GM18505 (cell line): ENCODE data around the gene RHOH.
"Not testable (repeated sequence)": the region's sequence is repeated elsewhere in the genome, so short reads cannot be mapped to it uniquely, and the experiment has no call there.

Source experiments
- ATAC-seq: cut with Tn5 transposase; IDR thresholded peaks from one replicate; pipeline ENCODE4 v1.9.1; 2021; ENCODE audit not compliant: unreplicated experiment
- POLR2A ChIP-seq: IDR thresholded peaks from 4 replicates; pipeline ENCODE4 v1.6.1; 2011; ENCODE audit warnings: borderline replicate concordance; ENCODE audit not compliant: insufficient read depth, insufficient read length; ENCODE audit errors: extremely low read depth

The RHOH gene

DNA sequence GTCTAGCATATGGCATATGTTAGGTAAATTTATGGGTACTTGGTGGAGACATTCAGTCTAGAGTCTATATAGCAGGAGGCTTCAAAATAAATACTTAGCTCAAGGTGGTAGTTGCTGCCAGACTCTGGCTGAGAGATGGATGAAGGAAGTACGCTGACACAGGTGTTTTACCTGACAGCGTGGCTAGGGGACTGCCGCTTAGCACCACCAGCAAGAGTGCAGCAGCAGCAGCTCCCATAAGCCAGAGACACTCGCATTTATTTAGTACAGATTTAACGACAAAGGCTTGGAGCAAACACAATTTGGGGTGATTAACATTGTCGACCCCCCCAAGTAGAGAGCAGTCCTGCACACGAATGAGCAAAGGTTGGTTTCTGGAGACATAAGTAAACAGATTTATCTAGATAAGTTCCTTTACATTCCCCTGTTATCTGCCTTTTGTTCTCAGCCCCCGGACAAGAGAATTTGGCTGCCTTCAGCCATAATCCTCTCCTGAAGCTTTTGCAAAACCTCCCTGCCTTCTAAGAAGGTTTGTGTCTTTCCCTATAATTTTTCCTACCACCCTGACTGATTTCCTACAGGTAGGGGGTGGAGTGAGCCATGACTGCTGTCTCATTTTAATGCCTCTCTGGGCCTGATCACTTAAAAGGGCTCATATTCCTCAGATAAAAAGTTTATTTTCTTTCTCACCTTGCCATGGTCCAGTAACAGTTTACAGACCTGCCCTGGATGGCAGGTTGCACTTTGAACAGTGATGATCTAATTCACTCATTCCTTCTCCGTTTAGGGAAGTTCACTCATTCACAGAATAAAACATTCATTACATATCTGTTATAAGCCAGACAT, 64.6 kb downstream of the RHOH start:
- TF ChIP-seq POLR2A = no peak
- no peak for ATAC-seq

- ATAC-seq = no peak
- no peak for TF ChIP-seq POLR2A
Observed at GRCh38 chr4:40262077-40262528, 65.3 kb downstream of the RHOH start.

GRCh38 chr4:40262861-40263260, 66.0 kb downstream of the RHOH start:
- no peak for TF ChIP-seq POLR2A
- no peak for ATAC-seq

GRCh38 chr4:40264497-40264896, 67.7 kb downstream of the RHOH start:
- no peak for ATAC-seq
- TF ChIP-seq POLR2A = no peak

DNA sequence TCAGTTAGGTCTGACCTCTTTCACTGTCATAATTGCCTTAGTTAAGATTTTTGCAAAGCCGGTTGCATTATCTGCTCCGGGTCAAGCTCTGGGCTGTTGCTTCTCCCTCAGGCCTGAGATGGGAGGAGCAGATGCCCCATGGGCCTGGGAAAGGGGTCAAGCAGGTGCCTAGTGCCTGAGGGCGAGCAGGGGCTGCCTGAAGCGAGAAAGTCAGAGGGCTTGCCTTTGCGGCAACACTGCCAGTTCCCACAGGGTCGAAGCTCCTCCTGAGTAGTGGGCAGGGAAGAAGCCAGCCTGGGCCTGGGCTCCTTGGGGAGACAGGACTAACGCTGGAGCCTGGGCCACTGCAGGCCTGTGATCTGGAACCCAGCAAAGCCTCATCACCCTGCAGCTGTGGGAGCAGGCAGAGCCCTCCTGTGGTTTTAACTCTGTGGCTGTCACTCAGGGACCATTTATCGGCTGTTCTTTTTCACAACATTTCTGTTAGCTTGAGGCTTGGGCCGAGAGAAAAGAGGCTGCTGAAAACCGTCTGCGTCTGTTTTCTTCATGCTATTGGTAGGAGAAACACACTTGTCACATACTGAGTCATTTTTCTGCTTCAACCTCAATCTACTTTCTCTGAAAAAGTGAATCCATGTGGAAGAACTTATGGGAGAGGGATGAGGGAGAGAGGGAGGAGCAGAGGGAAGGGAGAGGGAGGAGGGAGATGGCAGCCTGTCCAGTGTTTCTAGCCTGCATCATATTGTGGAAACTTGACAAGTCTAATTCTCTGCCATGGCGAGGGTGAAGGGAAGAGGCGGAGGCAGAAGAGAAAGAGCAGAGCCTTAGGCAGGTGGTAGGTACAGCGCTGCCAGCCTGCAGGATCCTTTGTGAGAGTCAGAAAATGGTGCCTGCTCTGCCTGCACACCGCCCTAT, 68.4 kb downstream of the RHOH start:
- ATAC-seq = no peak

GRCh38 chr4:40265910-40266274, 69.1 kb downstream of the RHOH start:
- no peak for TF ChIP-seq POLR2A
- no peak for ATAC-seq

More for the DNA sequence above, 68.4 kb downstream of the RHOH start:
- no peak for TF ChIP-seq POLR2A

DNA sequence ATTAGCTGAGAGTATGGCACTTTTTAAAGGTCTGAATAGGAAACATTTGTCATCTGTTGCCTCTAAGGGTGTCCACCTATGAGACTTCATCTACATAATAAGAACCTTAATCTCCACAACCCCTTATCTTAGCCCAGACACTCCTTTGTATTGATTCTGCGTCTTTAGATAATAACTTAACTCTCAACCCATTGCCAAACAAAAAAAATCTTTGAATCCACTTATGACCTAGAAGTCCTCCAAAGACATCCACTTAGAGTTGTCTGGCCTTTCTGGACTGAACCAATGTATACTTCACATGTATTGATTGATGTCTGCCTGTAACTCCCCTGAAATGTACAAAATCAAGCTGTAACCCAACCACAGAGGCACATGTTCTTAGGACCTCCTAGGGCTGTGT, 72.3 kb downstream of the RHOH start:
- ATAC-seq = no peak
- TF ChIP-seq POLR2A = no peak

GRCh38 chr4:40270609-40271008, 73.8 kb downstream of the RHOH start:
- TF ChIP-seq POLR2A = no peak
- ATAC-seq = no peak

GRCh38 chr4:40275065-40275730, 78.4 kb downstream of the RHOH start:
- ATAC-seq = no peak
- TF ChIP-seq POLR2A = no peak

GRCh38 chr4:40276546-40276945, 79.7 kb downstream of the RHOH start:
- TF ChIP-seq POLR2A = no peak
- no peak for ATAC-seq

GRCh38 chr4:40280586-40280985, 83.8 kb downstream of the RHOH start:
- no peak for TF ChIP-seq POLR2A
- no peak for ATAC-seq

DNA sequence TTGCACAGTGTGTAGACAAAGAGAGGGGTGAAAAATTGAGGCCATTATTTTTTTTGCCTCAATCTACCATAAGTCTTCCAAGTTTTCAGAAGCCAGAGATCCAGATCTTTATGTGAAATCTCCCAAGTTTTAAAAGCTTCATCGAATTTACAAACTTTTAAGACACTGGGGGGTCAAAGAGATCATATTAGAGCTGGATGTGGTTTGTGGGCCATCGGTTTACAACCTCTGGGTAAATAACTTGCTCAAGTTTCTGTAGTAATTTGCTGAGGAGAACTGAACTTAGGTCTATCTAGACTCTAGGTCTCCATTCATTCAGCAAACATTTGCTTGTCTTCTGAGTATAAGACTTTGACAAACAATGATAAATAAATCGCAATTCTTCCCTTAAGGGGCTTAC, 84.3 kb downstream of the RHOH start:
- no peak for ATAC-seq
- TF ChIP-seq POLR2A = no peak

- TF ChIP-seq POLR2A = no peak
- no peak for ATAC-seq
Observed at GRCh38 chr4:40281913-40282312, 85.1 kb downstream of the RHOH start.

DNA sequence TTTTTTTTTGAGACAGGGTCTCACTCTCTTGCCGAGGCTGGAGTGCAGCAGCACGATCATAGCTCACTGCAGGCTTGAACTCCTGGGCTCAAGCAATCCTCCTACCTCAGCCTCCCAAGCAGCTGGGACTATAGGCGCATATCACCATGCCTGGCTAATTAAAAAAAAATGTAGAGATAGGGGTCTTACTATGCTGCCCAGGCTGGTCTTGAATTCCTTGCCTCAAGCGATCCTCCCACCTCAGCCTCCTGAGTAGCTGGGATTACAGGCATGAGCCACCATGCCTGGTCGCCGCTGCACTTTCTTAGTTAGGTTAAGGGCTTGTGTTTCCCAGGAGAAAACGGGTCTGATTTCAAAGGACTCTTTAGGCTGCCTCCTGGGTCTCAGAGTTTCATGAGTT, 86.0 kb downstream of the RHOH start:
- ATAC-seq = not testable (repeated sequence)
